GM21447 (cell line): Measurements from ENCODE around the gene PEX19.

Experiments
- ATAC-seq: cut with Tn5 transposase; IDR thresholded peaks from one replicate; pipeline ENCODE4 v1.9.1; 2021; ENCODE audit not compliant: unreplicated experiment

Gene PEX19

GRCh38 chr1:160243767-160244166 lies 41.2 kb downstream of the PEX19 start:
- ATAC-seq: no peak

DNA sequence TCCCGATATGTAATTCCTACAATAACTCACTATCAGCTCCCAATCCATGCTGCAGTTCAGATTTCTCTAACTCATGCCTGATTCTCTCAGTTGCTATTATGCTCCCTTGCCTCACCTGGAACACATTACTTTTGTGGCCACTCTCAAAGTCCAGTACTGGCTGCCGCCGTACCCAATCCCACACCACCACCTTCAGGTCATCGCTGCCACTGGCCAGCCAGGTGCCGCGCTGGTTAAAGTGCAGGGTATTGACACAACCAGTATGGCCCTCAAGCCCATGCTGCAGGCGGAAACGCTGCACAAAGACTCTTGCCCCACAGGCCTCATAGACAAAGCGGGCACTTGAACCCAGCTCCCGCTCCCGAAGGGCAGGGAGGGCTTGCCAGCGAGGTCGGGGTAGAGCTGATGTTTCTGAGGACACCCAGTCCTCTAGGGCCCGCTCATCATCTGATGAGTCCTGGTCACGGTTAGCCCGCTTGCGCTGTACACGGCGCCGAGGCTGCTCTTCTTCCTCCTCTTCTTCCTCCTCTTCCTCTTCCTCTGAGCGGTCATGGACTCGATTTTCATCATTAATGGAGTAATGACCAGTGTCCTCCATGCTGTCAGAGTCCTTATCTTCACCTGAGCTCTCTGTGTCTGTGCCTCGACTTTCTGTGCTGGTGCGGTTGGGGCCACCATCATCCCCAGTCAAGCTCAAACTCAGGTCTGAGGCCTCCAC lies 45.2 kb downstream of the PEX19 start:
- ATAC-seq: no peak

DNA sequence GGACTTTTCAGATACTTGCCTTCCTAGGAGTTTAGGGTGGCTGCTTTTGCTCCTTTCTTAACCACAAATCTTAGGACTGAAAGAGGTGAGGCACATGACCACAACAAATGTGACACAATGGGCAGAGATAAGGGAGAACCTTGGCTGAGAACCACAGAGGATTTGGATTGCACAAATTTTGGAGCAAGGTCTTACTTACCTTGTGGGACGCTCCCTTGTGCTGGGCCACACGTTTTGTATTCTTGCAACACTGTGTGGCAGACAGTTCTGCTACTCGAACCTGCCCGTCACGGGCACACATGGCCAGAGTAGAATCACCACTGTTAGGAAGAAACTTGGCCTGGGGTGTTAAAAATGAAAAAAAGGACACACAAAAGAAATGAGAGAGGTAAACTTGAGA lies 46.5 kb downstream of the PEX19 start:
- no peak for ATAC-seq

DNA sequence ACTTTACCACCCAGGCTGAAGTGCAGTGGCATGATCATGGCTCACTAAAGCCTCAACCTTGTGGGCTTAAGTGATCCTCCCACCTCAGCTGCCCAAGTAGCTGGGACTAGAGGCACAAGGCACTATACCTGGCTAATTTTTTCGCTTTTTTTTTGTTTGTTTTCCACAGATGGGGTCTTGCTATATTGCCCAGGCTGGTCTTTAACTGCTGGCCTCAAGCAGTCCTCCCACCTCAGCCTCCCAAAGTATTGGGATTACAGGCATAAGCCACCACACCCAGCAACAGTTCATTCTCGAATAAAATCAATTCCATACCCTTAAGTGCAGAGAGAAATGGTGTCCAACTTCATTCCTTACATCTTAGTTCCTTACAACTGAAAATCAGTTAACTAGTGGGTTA lies 47.4 kb downstream of the PEX19 start:
- ATAC-seq: no peak

- no peak for ATAC-seq
Measured at GRCh38 chr1:160236806-160237205, 48.1 kb downstream of the PEX19 start.

GRCh38 chr1:160232911-160233310 lies 52.0 kb downstream of the PEX19 start:
- no peak for ATAC-seq

GRCh38 chr1:160228431-160228830 lies 56.5 kb downstream of the PEX19 start:
- ATAC-seq: no peak

- ATAC-seq: no peak
Measured at GRCh38 chr1:160227561-160227960, 57.4 kb downstream of the PEX19 start.

GRCh38 chr1:160227034-160227433 lies 57.9 kb downstream of the PEX19 start:
- no peak for ATAC-seq
